ENCODE measurements around the gene TSPAN12. TPM values are rescaled to one million over a fixed set of nuclear protein-coding genes. Genes with fewer than 3 reads are reported as not detected.

The TSPAN12 gene
- total and polyA plus RNA-seq, 2 of the 4 experiments (the other 2 are of a cell fraction), result 0.36 to 0.72 TPM

DNA sequence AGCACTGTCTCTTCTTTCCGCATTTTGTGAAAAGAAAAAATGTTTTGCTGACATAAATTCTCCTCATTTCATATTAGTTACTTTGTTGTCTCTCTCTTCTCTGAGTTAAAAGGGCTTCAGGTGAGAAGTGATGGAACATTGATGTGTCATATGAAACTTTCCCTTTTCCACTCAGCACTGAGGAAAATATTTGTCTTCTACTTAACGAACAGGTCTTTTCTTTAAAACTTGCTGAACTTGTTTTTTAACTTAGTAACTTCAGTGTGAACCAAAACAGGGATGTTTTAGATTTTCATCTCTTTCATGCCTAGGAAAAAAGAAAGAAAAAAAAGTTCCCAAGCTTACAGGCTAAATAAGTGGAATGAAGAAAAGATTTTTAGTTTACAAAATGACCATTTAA is 19.0 kb upstream of the TSPAN12 start:
- WGBS, 2 experiments (ENCODE audit: extremely low coverage in 2 of 2, insufficient read length in 1 of 2), result no CpG with 5 or more reads among the region's 2 CpGs
- no TSS peak for BruUV-seq (replicated peaks)
- H3K27ac ChIP-seq (ENCODE audit: insufficient read depth, low read length), result no peak overlapping the region
- no peak overlapping the region for H4K8ac ChIP-seq (ENCODE audit: low read depth in 2 of 2, low read length in 2 of 2)
- POLR2A ChIA-PET (ENCODE audit: unreplicated experiment), result no interaction called here
- no peak overlapping the region for H2AFZ ChIP-seq (replicated peaks; ENCODE audit: low read length, poor library complexity)
- in situ Hi-C loops (cut with MboI; ENCODE audit: low sequenced_read_pairs) (no loop called here), dilution Hi-C loops (cut with HindIII; ENCODE audit: low sequenced_read_pairs, unreplicated experiment) (no loop called here), intact Hi-C loops (cut with micrococcal nuclease) (no loop called here)
- no peak overlapping the region for H3K4me2 ChIP-seq (ENCODE audit: low read depth, low read length)
- DNase-seq (no peak), ATAC-seq (ENCODE audit: low read depth) (no peak)
- no peak overlapping the region for H2AK5ac ChIP-seq (ENCODE audit: low read depth, low read length)
- H3K9me3 ChIP-seq (ENCODE audit: control insufficient read depth, insufficient read depth, low read length), result no peaks in the 10 kb centered on the region
- no peak overlapping the region for H3K4me3 ChIP-seq (ENCODE audit: insufficient read depth, low read depth, low read length)
- H2BK120ac ChIP-seq (ENCODE audit: low read depth, low read length), result no peak overlapping the region
- H3K79me1 ChIP-seq (ENCODE audit: low read depth in 1 of 2, low read length in 2 of 2), result no peaks in the 10 kb centered on the region
- no peak overlapping the region for H3K56ac ChIP-seq (ENCODE audit: extremely low read depth, insufficient read depth, low read length)
- H3K9ac ChIP-seq (ENCODE audit: low read depth, low read length), result no peak overlapping the region
- no peaks in the 10 kb centered on the region for H4K20me1 ChIP-seq (ENCODE audit: insufficient read depth, low read length)
- no peaks in the 10 kb centered on the region for H3K36me3 ChIP-seq (ENCODE audit: control insufficient read depth, insufficient read depth, low read length)
- CTCF ChIA-PET, result no interaction called here
- H3K14ac ChIP-seq (replicated peaks; ENCODE audit: low read depth, low read length), result no peak overlapping the region
- H2BK20ac ChIP-seq (ENCODE audit: low read depth, low read length), result no peak overlapping the region
- no peak overlapping the region for H3K4ac ChIP-seq (ENCODE audit: low read depth, low read length)
- no peaks in the 10 kb centered on the region for H3K9me1 ChIP-seq (ENCODE audit: insufficient read depth, low read length)
- H2AK9ac ChIP-seq (replicated peaks; ENCODE audit: low read depth, low read length, poor library complexity), result no peak overlapping the region
- no peak overlapping the region for H3K18ac ChIP-seq (ENCODE audit: low read depth, low read length)
- no peak overlapping the region for H4K91ac ChIP-seq (ENCODE audit: insufficient read depth, low read depth, low read length)
- no peak overlapping the region for H2BK15ac ChIP-seq (ENCODE audit: low read depth, low read length)
- H3K4me1 ChIP-seq (ENCODE audit: control insufficient read depth, insufficient read depth, low read length), result no peaks in the 10 kb centered on the region
- TF ChIP-seq MAFK (IDR thresholded peaks at IDR 0.05; ENCODE audit: low read depth, low read length) (no peak), ELK1 (IDR thresholded peaks at IDR 0.05; ENCODE audit: borderline replicate concordance, low read depth, low read length) (no peak), RAD21 (IDR thresholded peaks at IDR 0.05; ENCODE audit: low read length) (no peak)
- no peak overlapping the region for H3K23ac ChIP-seq (ENCODE audit: low read depth, low read length)
- H3K27me3 ChIP-seq (ENCODE audit: control insufficient read depth, insufficient read depth, low read length), result peaks cover 2% of the 10 kb centered on the region
- no peak overlapping the region for H4K5ac ChIP-seq (ENCODE audit: low read depth, low read length)
- no peak overlapping the region for H2BK5ac ChIP-seq (ENCODE audit: low read depth, low read length, poor library complexity, severe bottlenecking)
